NCI-H1417 (cell line): ENCODE results near the gene CPNE9.
A peak's percentile ranks its signal among the peaks of the same experiment; 100 is the strongest.

Experiments used
- DNase-seq, 3 experiments: peaks; one replicate each; lab custom pipeline; 2025; lab: John Stamatoyannopoulos, UW

The CPNE9 gene

GRCh38 chr3:9686703-9687102 is 16.9 kb upstream of the CPNE9 start:
- DNase-seq: no peak

- no peak for DNase-seq
These were observed 16.1 kb upstream of the CPNE9 start for GRCh38 chr3:9687514-9687913.

- no peak for DNase-seq
These were observed 14.7 kb upstream of the CPNE9 start for GRCh38 chr3:9688961-9689360.

DNA sequence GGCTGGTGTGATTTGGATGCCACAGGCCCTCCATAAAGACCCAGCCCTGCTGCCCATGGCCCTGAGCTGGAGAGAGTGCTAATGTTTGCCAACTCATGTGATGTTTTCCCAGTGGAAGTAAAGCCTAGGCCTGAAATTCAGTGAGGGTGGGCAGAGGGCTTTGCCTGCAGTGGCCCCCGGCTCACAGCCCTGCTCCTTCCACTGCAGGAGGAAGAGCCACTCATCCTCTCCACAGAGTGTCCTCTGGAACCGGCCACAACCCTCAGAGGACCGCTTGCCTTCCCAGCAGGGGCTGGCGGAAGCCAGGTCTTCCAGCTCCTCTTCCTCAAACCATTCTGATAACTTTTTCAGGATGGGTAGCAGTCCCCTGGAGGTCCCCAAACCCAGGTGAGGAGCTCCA is 13.9 kb upstream of the CPNE9 start:
- no peak for DNase-seq

- DNase-seq: no peak
These were observed 12.9 kb upstream of the CPNE9 start for GRCh38 chr3:9690451-9691450.

- no peak for DNase-seq
These were observed 12.0 kb upstream of the CPNE9 start for GRCh38 chr3:9691636-9692035.

GRCh38 chr3:9692416-9692815 is 11.2 kb upstream of the CPNE9 start:
- no peak for DNase-seq

GRCh38 chr3:9695345-9695744 is 8.3 kb upstream of the CPNE9 start:
- DNase-seq: no peak

- no peak for DNase-seq
These were observed 7.9 kb upstream of the CPNE9 start for GRCh38 chr3:9695746-9696145.

DNA sequence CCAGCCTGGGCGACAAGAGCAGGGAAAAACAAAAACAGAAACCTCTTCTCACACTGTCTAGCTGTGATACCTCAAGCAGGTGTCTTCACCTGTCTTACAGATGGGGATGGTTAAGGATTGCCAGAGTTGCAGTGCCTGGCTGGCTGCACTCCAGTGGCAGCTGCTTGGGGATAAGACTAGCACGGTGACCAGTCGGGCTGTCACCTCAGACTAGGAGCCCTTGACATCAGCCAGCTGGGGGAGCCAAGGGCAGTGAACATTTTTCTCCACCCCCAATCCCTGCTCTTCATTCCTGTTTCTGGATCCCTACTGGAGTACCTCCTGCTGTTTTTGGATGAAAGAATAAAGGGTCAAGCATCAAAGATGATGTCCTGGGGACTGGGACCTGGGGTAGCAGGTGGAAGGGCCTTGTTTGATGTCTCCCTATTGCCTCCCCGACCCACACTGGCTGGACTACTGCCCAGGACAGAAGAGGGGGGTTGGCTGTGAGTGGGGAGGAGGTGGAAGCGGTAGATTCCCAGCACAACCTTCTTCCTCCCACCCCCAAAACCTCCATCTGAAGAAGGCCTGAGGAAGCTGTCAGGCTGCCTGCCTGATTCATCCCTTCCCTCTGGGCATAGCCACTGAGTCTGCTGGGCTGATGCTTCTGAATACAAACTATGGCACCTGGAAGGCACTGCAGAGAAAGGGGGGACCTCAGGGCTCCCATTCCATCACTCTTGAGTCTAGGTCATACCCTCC is 7.0 kb upstream of the CPNE9 start:
- DNase-seq: no peak

GRCh38 chr3:9697892-9698291 is 5.7 kb upstream of the CPNE9 start:
- no peak for DNase-seq

GRCh38 chr3:9698293-9698692 is 5.3 kb upstream of the CPNE9 start:
- DNase-seq: no peak

- no peak for DNase-seq
These were observed 3.1 kb upstream of the CPNE9 start for GRCh38 chr3:9700536-9700935.

GRCh38 chr3:9701006-9701405 is 2.6 kb upstream of the CPNE9 start:
- DNase-seq: no peak

GRCh38 chr3:9701711-9702110 is 1.9 kb upstream of the CPNE9 start:
- DNase-seq: no peak

DNA sequence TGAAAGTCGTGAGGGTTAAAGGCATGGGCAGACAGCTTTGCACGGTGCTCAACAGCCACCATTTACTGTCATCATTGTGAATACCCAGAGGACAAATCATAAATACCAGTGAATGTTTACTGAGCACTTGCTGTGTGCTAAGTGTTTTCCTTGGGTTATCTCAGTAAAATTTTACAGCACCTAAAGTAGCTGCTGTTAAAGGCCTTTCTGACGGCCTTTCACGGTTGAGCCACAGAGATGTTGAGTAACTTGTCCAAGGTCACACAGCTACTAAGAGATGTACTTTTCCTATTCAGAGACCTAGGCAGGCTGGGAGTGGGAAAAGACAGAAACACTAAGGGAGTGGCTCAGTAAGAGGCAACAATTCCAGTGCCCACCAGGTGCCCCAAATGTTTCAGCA is 393 bp upstream of the CPNE9 start:
- no peak for DNase-seq

GRCh38 chr3:9704347-9705322 is 1.0 kb downstream of the CPNE9 start:
- DNase-seq: peak in 2 of 3 experiments; percentile 27 to 37

DNA sequence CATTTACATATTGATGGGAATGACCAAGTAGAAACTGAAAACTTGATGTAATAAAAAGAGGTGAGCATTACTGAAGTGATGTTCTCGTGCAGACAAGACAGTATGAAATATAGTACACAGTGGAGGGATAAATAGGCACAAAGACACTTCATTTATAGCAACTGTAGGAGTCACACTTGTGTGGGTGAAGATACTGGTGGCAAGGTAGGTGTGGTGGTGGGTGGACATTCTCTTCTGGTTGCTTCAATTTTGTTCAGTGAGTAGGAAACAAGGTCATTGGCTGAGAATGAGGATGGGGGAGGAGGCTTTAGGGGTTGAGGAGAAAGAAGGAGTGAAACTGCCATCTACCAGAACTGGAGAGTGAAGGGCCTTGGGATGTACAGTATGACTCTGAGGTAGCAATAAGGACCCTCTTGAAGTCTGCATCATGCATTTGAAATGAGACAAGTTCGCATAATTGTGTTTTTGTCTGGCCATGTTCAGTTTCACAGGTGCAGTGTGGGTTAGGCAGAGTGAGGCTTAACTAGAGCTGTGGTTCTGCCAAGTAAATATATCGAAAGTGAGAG is 6.6 kb downstream of the CPNE9 start:
- no peak for DNase-seq

DNA sequence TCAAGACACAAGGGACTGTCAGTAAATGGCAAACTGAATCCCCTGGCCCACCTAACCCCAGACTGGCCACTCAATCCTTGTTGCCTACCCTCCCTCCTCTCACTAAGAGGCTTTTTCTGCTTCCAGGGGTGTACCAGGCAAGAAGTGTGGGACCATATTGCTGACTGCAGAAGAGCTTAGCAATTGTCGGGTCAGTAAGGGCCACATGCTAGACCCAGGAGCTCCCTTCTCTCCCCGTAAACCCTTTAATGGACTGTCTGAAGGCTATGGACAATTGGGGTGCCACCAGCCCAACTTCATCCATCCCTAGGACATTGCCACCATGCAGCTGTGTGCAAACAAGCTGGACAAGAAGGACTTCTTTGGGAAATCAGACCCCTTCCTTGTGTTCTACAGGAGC is 8.8 kb downstream of the CPNE9 start:
- no peak for DNase-seq

GRCh38 chr3:9713142-9713541 is 9.5 kb downstream of the CPNE9 start:
- DNase-seq: no peak

DNA sequence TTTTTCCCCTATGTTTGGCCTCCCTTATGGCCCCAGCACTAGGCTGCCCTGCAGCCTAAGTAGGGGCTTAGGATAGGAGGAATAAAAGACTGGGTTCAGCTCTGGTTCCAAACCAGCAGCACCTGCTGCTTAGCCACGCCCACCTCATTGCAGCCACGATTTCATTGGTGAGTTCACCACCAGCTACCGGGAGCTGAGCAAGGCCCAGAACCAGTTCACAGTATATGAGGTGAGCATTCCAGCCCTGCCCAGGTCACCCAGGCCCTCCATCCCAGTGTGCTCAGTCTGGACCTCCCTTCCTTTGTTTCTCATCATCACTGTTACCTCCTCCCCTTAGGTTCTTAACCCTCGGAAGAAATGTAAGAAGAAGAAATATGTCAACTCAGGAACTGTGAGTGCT is 11.5 kb downstream of the CPNE9 start:
- DNase-seq: no peak
